GM12878 (cell line): ENCODE data around the gene CAMTA1. TPM values are rescaled to one million over a fixed set of nuclear protein-coding genes. Genes with fewer than 3 reads are reported as not detected.

Source experiments
- ATAC-seq: fragments of 200-7000 bp; cut with Tn5 transposase; 3 replicates; pipeline ENCODE4 v1.9.1; 2020; ENCODE audit warnings: mild to moderate bottlenecking, moderate library complexity
- BruUV-seq: library from RNA; stranded (reverse); fragments of 400-500 nt; replicated peaks from 2 replicates; lab custom pipeline; 2021; lab: Mats Ljungman, UMichigan
- CTCF ChIA-PET: fragments of 300-600 bp; sonication (Branson Sonifier 250); formaldehyde crosslinking; extraction: SDS; loops from one replicate; lab custom pipeline; 2021; ENCODE audit warnings: inconsistent platforms; lab: Yijun Ruan, JAX
- POLR2A ChIA-PET: fragments of 350-600 bp; formaldehyde crosslinking; extraction: SDS; loops from one replicate; lab custom pipeline; 2021; ENCODE audit warnings: inconsistent platforms; lab: Charles Lee
- RAD21 ChIA-PET: fragments of 300-600 bp; sonication (Branson Sonifier 250); formaldehyde crosslinking; loops from one replicate; lab custom pipeline; 2023; ENCODE audit warnings: antibody characterized with exemption; ENCODE audit not compliant: unreplicated experiment; lab: Charles Lee
- SMC1A ChIA-PET: fragments of 300-600 bp; sonication (Branson Sonifier 250); formaldehyde crosslinking; loops from one replicate; lab custom pipeline; 2023; ENCODE audit not compliant: unreplicated experiment, uncharacterized antibody; lab: Charles Lee
- DNase-seq: peaks from one replicate; pipeline ENCODE4 v3.0.0-alpha.2; 2011; ENCODE audit warnings: low read depth, low spot score
- FAIRE-seq: peaks from 3 replicates; lab custom pipeline; 2011; peaks lifted over from hg19 to GRCh38; lab: Jason Lieb, UNC
- H2AFZ ChIP-seq: 2 replicates; pipeline ENCODE4 v1.6.0; 2011; ENCODE audit warnings: low read depth, low read length, control low read depth; ENCODE audit not compliant: control insufficient read depth
- H3K27ac ChIP-seq: 2 replicates; pipeline ENCODE4 v1.5.1; 2011; ENCODE audit warnings: control low read depth; ENCODE audit not compliant: control insufficient read depth, insufficient read depth
- H3K27me3 ChIP-seq, 2 experiments: replicated peaks in 1 of 2; 2 replicates each; pipeline versions ENCODE4 v1.6.0 to v1.6.1; 2011; ENCODE audit warnings: low read length in 1 of 2; ENCODE audit not compliant: control insufficient read depth in 2 of 2, insufficient read depth in 2 of 2
- H3K36me3 ChIP-seq, 2 experiments: 2 replicates each; pipeline ENCODE4 v1.5.1; 2011; ENCODE audit warnings: low read length in 1 of 2; ENCODE audit not compliant: control insufficient read depth in 2 of 2, insufficient read depth in 2 of 2
- H3K4me1 ChIP-seq: 2 replicates; pipeline ENCODE4 v1.6.1; 2011; ENCODE audit warnings: mild to moderate bottlenecking, low read length, moderate library complexity, mixed read lengths; ENCODE audit not compliant: control insufficient read depth, insufficient read depth
- H3K4me2 ChIP-seq: 2 replicates; pipeline ENCODE4 v1.6.0; 2011; ENCODE audit warnings: control low read depth; ENCODE audit not compliant: control insufficient read depth, insufficient read depth
- H3K4me3 ChIP-seq: fragments of 200-600 bp; sonication (generic); 2 replicates; pipeline ENCODE4 v1.5.1; 2016
- H3K79me2 ChIP-seq: 2 replicates; pipeline ENCODE4 v1.6.0; 2011; ENCODE audit warnings: low read length; ENCODE audit not compliant: control insufficient read depth, insufficient read depth
- H3K9ac ChIP-seq: 2 replicates; pipeline ENCODE4 v1.8.0; 2011; ENCODE audit warnings: low read length, control low read depth, mixed read lengths; ENCODE audit not compliant: control insufficient read depth, insufficient read depth
- H3K9me3 ChIP-seq: replicated peaks from 3 replicates; pipeline ENCODE4 v1.5.1; 2011; ENCODE audit warnings: mild to moderate bottlenecking, low read length; ENCODE audit not compliant: control insufficient read depth, insufficient read depth
- H4K20me1 ChIP-seq: 2 replicates; pipeline ENCODE4 v1.6.0; 2011; ENCODE audit not compliant: control insufficient read depth, insufficient read depth
- ATF3 ChIP-seq: IDR thresholded peaks from 2 replicates; pipeline ENCODE4 v1.6.1; 2011; ENCODE audit warnings: low read depth, mild to moderate bottlenecking, low read length, moderate library complexity, borderline replicate concordance; ENCODE audit errors: extremely low read depth
- BMI1 ChIP-seq: fragments of 450-650 bp; IDR thresholded peaks from 2 replicates; pipeline ENCODE4 v1.6.1; 2016; ENCODE audit warnings: mild to moderate bottlenecking, moderate library complexity, borderline replicate concordance
- CBX5 ChIP-seq: sonication (generic); IDR thresholded peaks from 2 replicates; pipeline ENCODE4 v1.6.1; 2016; ENCODE audit warnings: low read depth, moderate library complexity, mild to moderate bottlenecking, inconsistent platforms
- CEBPB ChIP-seq, 2 experiments: fragments of 150-350 bp in 1 of 2; IDR thresholded peaks; 2 replicates each; pipeline ENCODE4 v1.6.1; 2012 to 2014; ENCODE audit warnings: low read depth in 2 of 2, low read length in 2 of 2, borderline replicate concordance in 1 of 2, inconsistent platforms in 1 of 2
- CREM ChIP-seq: IDR thresholded peaks from 2 replicates; pipeline ENCODE4 v1.6.1; 2014; ENCODE audit warnings: antibody characterized with exemption, low read depth
- DPF2 ChIP-seq: fragments of 450-650 bp; IDR thresholded peaks from 2 replicates; pipeline ENCODE4 v1.6.1; 2017; ENCODE audit warnings: mild to moderate bottlenecking
- E2F4 ChIP-seq: IDR thresholded peaks from 2 replicates; pipeline ENCODE4 v1.6.1; 2012; ENCODE audit warnings: low read depth, low read length, improper control_type of control experiment
- ELK1 ChIP-seq: IDR thresholded peaks from 2 replicates; pipeline ENCODE4 v1.6.1; 2012; ENCODE audit warnings: low read depth, low read length, improper control_type of control experiment
- MTA3 ChIP-seq: IDR thresholded peaks from 2 replicates; pipeline ENCODE4 v1.6.1; 2012; ENCODE audit warnings: low read length, inconsistent platforms, borderline replicate concordance
- MXI1 ChIP-seq: fragments of 150-350 bp; IDR thresholded peaks from 2 replicates; pipeline ENCODE4 v1.6.1; 2011; ENCODE audit warnings: low read depth, mild to moderate bottlenecking, inconsistent platforms, low read length, improper control_type of control experiment
- MYC ChIP-seq: IDR thresholded peaks from 2 replicates; pipeline ENCODE4 v1.6.1; 2011; ENCODE audit warnings: mild to moderate bottlenecking, low read length, moderate library complexity, inconsistent platforms; ENCODE audit not compliant: insufficient read depth, insufficient replicate concordance, insufficient read length, severe bottlenecking
- NFXL1 ChIP-seq: fragments of 450-650 bp; IDR thresholded peaks from 2 replicates; pipeline ENCODE4 v1.6.1; 2017; ENCODE audit warnings: antibody characterized with exemption, mild to moderate bottlenecking, borderline replicate concordance
- PAX8 ChIP-seq: fragments of 450-650 bp; IDR thresholded peaks from 2 replicates; pipeline ENCODE4 v1.6.1; 2017; ENCODE audit warnings: mild to moderate bottlenecking, moderate library complexity
- RAD21 ChIP-seq: IDR thresholded peaks from 2 replicates; pipeline ENCODE4 v1.6.1; 2011; ENCODE audit warnings: mild to moderate bottlenecking, low read depth, low read length, moderate library complexity; ENCODE audit not compliant: insufficient read depth
- RCOR1 ChIP-seq: conservative IDR thresholded peaks from 2 replicates; pipeline ENCODE4 v1.6.1; 2012; ENCODE audit warnings: low read depth, low read length, improper control_type of control experiment
- TARDBP ChIP-seq: IDR thresholded peaks from 2 replicates; pipeline ENCODE4 v1.6.1; 2016; ENCODE audit warnings: borderline replicate concordance
- WGBS: methylation state at CpG from one replicate; pipeline ENCODE4 v1.1.6; 2016; ENCODE audit warnings: low lambda C conversion rate; ENCODE audit not compliant: insufficient replicate concordance, insufficient coverage; ENCODE audit errors: missing lambda C conversion rate; 5-methylcytosine and 5-hydroxymethylcytosine counted together
- in situ Hi-C: fragments of 300-500 bp; cut with MboI; formaldehyde crosslinking; loops from 9 replicates; pipeline ENCODE4 v1.14.3; 2018; ENCODE audit warnings: mixed read lengths
- intact Hi-C: fragments of 100-400 bp; cut with micrococcal nuclease; formaldehyde crosslinking; loops from one replicate; pipeline ENCODE4 v1.14.2; 2022; ENCODE audit not compliant: unreplicated experiment
- polyA plus RNA-seq, 11 experiments: library from polyadenylated mRNA; depleted of rRNA in 4 of 11; unstranded in 6 of 11; stranded (reverse) in 5 of 11; fragments of >200 nt; fragmentation: Nextera tagmentation in 4 of 11; fragmentation: Illumina TruSeq in 1 of 11; extraction: Ambion mirVana in 4 of 11; extraction: Trizol in 1 of 11; gene quantifications; 1 replicate in 1 of 11; 2 replicates in 10 of 11; pipeline versions ENCODE4 v1.2.1 to v1.2.3, GENCODE V29; 2011 to 2016; ENCODE audit warnings: inconsistent platforms in 2 of 11, missing spikeins in 2 of 11, low read depth in 1 of 11
- total RNA-seq, 4 experiments: library from RNA; depleted of rRNA in 3 of 4; stranded (reverse); fragments of >200 nt in 3 of 4; fragmentation: Illumina TruSeq in 1 of 4; extraction: Trizol in 1 of 4; gene quantifications; 2 replicates each; pipeline versions ENCODE4 v1.2.1 to v1.2.3, GENCODE V29; 2013 to 2021
- TF ChIP-seq, protein P1 (sequence below): fragments of 450-650 bp; IDR thresholded peaks from 2 replicates; pipeline ENCODE4 v1.6.1; 2016; ENCODE audit warnings: mild to moderate bottlenecking
- TF ChIP-seq, protein P2 (sequence below): fragments of 450-650 bp; IDR thresholded peaks from 2 replicates; pipeline ENCODE4 v1.6.1; 2018; ENCODE audit warnings: borderline replicate concordance, mild to moderate bottlenecking; ENCODE audit not compliant: partially characterized antibody

Gene CAMTA1
- total and polyA plus RNA-seq, 10 of the 15 experiments (the other 5 are each of a cell fraction or from before 2014, with no cell fraction given), result 37.7 to 148 (median 76.4) TPM

- ChIA-PET RAD21 (interaction anchor here (1.5 kb wide), 1 partner anchor 9 kb away, joined by 4 read pairs; no protein-coding TSS in a partner anchor), CTCF (interaction anchor here (0.6 to 1.7 kb wide), 4 partner anchors 8 to 391 kb away, joined by 3 to 7 read pairs (median 4); no protein-coding TSS in a partner anchor), SMC1A (no interaction called here), POLR2A (no interaction called here)
- ATAC-seq (no peak), DNase-seq (no peak), FAIRE-seq (no peak)
- no peaks in the 10 kb centered on the region for H3K36me3 ChIP-seq
- BruUV-seq, result no TSS peak
- H3K79me2 ChIP-seq, result no peaks in the 10 kb centered on the region
- no peak overlapping the region for H3K27ac ChIP-seq
- H3K4me1 ChIP-seq, result no peaks in the 10 kb centered on the region
- in situ Hi-C loops, result no loop called here
- H2AFZ ChIP-seq, result no peak overlapping the region
- no peak overlapping the region for H3K4me2 ChIP-seq
- H3K9ac ChIP-seq, result no peak overlapping the region
- no peaks in the 10 kb centered on the region for H3K9me3 ChIP-seq
- no peak overlapping the region for H3K4me3 ChIP-seq
- WGBS, result 23% methylated on average over 15 of the region's 15 CpGs
- intact Hi-C loops, result no loop called here
- H4K20me1 ChIP-seq, result no peaks in the 10 kb centered on the region
- peaks cover 6 to 10% of the 10 kb centered on the region in 2 experiments; a peak in 2 of 4 replicates for H3K27me3 ChIP-seq
- TF ChIP-seq NFXL1 (no peak), PAX8 (no peak), ELK1 (no peak), BMI1 (no peak), TARDBP (no peak), CREM (no peak), MYC (no peak), CBX5 (no peak), MTA3 (no peak), MXI1 (no peak), ATF3 (no peak), RAD21 (no peak), DPF2 (no peak), E2F4 (no peak), RCOR1 (no peak), CEBPB (IDR thresholded peaks at IDR 0.05; ENCODE audit: borderline replicate concordance in 1 of 2, low read depth in 2 of 2, low read length in 2 of 2) (no peak)
- TF ChIP-seq, protein P1, sequence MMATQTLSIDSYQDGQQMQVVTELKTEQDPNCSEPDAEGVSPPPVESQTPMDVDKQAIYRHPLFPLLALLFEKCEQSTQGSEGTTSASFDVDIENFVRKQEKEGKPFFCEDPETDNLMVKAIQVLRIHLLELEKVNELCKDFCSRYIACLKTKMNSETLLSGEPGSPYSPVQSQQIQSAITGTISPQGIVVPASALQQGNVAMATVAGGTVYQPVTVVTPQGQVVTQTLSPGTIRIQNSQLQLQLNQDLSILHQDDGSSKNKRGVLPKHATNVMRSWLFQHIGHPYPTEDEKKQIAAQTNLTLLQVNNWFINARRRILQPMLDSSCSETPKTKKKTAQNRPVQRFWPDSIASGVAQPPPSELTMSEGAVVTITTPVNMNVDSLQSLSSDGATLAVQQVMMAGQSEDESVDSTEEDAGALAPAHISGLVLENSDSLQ, result no peak
- TF ChIP-seq, protein P2, sequence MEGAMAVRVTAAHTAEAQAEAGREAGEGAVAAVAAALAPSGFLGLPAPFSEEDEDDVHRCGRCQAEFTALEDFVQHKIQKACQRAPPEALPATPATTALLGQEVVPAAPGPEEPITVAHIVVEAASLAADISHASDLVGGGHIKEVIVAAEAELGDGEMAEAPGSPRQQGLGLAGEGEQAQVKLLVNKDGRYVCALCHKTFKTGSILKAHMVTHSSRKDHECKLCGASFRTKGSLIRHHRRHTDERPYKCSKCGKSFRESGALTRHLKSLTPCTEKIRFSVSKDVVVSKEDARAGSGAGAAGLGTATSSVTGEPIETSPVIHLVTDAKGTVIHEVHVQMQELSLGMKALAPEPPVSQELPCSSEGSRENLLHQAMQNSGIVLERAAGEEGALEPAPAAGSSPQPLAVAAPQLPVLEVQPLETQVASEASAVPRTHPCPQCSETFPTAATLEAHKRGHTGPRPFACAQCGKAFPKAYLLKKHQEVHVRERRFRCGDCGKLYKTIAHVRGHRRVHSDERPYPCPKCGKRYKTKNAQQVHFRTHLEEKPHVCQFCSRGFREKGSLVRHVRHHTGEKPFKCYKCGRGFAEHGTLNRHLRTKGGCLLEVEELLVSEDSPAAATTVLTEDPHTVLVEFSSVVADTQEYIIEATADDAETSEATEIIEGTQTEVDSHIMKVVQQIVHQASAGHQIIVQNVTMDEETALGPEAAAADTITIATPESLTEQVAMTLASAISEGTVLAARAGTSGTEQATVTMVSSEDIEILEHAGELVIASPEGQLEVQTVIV, result no peak
These were observed 891.2 kb downstream of the CAMTA1 start for GRCh38 chr1:7676274-7676945.
